Uterus (tissue), 4 donors: ENCODE measurements around the gene EEFSEC. TPM values are rescaled to one million over a fixed set of nuclear protein-coding genes. Genes with fewer than 3 reads are reported as not detected.

ENCODE experiments used
- DNase-seq, 2 donors: peaks; one replicate each; pipeline ENCODE4 v3.0.0-alpha.2; 2019 to 2020
- H3K27ac ChIP-seq, 2 donors: fragments of 200-600 bp; sonication (generic); 1 replicate in 1 of 2; 2 replicates in 1 of 2; pipeline ENCODE4 v1.5.1; 2016 to 2018
- H3K27me3 ChIP-seq, 2 donors: fragments of 200-600 bp; sonication (generic); one replicate each; pipeline ENCODE4 v1.5.1; 2018 to 2019; ENCODE audit warnings: control low read depth in 1 of 2
- H3K36me3 ChIP-seq, 2 donors: fragments of 200-600 bp; sonication (generic); one replicate each; pipeline ENCODE4 v1.5.1; 2019; ENCODE audit warnings: control low read depth in 1 of 2
- H3K4me1 ChIP-seq, 2 donors: fragments of 200-600 bp; sonication (generic); one replicate each; pipeline ENCODE4 v1.5.1; 2018 to 2019; ENCODE audit warnings: control low read depth in 1 of 2
- H3K4me3 ChIP-seq, 2 donors: fragments of 200-600 bp; sonication (generic); 1 replicate in 1 of 2; 2 replicates in 1 of 2; pipeline ENCODE4 v1.5.1; 2018 to 2019; ENCODE audit warnings: mild to moderate bottlenecking in 1 of 2
- H3K9me3 ChIP-seq, 2 donors: fragments of 200-600 bp; sonication (generic); one replicate each; pipeline ENCODE4 v1.5.1; 2019; ENCODE audit warnings: control low read depth in 1 of 2
- CTCF ChIP-seq, 4 experiments: fragments of 200-600 bp in 2 of 4; fragments of 450-650 bp in 2 of 4; sonication (generic) in 2 of 4; IDR thresholded peaks; one replicate each; pipeline ENCODE4 v1.5.1; 2016 to 2019; ENCODE audit warnings: antibody characterized with exemption in 4 of 4, mild to moderate bottlenecking in 2 of 4, moderate library complexity in 1 of 4
- POLR2A ChIP-seq, 2 donors: fragments of 450-650 bp; IDR thresholded peaks; one replicate each; pipeline ENCODE4 v1.6.1; 2016; ENCODE audit warnings: antibody characterized with exemption in 2 of 2, mild to moderate bottlenecking in 1 of 2, moderate library complexity in 1 of 2
- intact Hi-C: fragments of 100-400 bp; cut with DNase I; formaldehyde crosslinking; loops from one replicate; pipeline ENCODE4 v1.15.1; 2023; ENCODE audit warnings: low total_unique reads
- total RNA-seq, 4 donors: library from RNA; depleted of rRNA in 3 of 4; stranded (reverse); fragments of >200 nt in 3 of 4; gene quantifications; one replicate each; pipeline versions ENCODE4 v1.1.0 to v1.2.4, GENCODE V29; 2014 to 2023
- donor health status: DM: yes; HTN: yes; CAD: no.

EEFSEC gene
- total RNA-seq, 4 donors from 2014 or later = 2.9 to 20.0 (median 12.5) TPM

- Histone ChIP-seq H3K4me1 (peaks cover 9 to 19% of the 10 kb centered on the region in 2 donors), H3K27me3 (no peaks in the 10 kb centered on the region), H3K9me3 (no peaks in the 10 kb centered on the region), H3K36me3 (no peaks in the 10 kb centered on the region), H3K4me3 (no peak overlapping the region), H3K27ac (peak overlapping the region; percentile 75 to 83)
- intact Hi-C loops = no loop called here
- DNase-seq = peak; percentile 52 to 72
- no peak for TF ChIP-seq CTCF (IDR thresholded peaks at IDR 0.05)
- TF ChIP-seq POLR2A (IDR thresholded peaks at IDR 0.05) = no peak
Observed at GRCh38 chr3:128383316-128384235, 230.3 kb downstream of the EEFSEC start.

- H3K4me3 ChIP-seq = no peak overlapping the region
- TF ChIP-seq CTCF (IDR thresholded peaks at IDR 0.05) (no peak), POLR2A (IDR thresholded peaks at IDR 0.05) (no peak)
- intact Hi-C loops = no loop called here
- H3K27me3 ChIP-seq = no peaks in the 10 kb centered on the region
- peak; percentile 82 to 91 for DNase-seq
- no peaks in the 10 kb centered on the region for H3K9me3 ChIP-seq
- H3K4me1 ChIP-seq = peaks cover 9 to 19% of the 10 kb centered on the region in 2 donors
- H3K36me3 ChIP-seq = no peaks in the 10 kb centered on the region
- peak overlapping the region; percentile 48 to 83 for H3K27ac ChIP-seq
Observed at GRCh38 chr3:128385080-128385832, 232.0 kb downstream of the EEFSEC start.

GRCh38 chr3:128388932-128389331 is 235.7 kb downstream of the EEFSEC start:
- Histone ChIP-seq H3K27ac (no peak overlapping the region), H3K36me3 (no peaks in the 10 kb centered on the region), H3K9me3 (no peaks in the 10 kb centered on the region), H3K4me3 (no peak overlapping the region), H3K27me3 (no peaks in the 10 kb centered on the region), H3K4me1 (peaks cover 8 to 9% of the 10 kb centered on the region in 2 donors)
- TF ChIP-seq CTCF (IDR thresholded peaks at IDR 0.05) = no peak
- no peak for TF ChIP-seq POLR2A (IDR thresholded peaks at IDR 0.05)
- no peak for DNase-seq
- intact Hi-C loops = no loop called here

GRCh38 chr3:128390867-128391266 is 237.6 kb downstream of the EEFSEC start:
- intact Hi-C loops = no loop called here
- no peak overlapping the region for H3K27ac ChIP-seq
- TF ChIP-seq POLR2A (IDR thresholded peaks at IDR 0.05) (no peak), CTCF (IDR thresholded peaks at IDR 0.05) (no peak)

GRCh38 chr3:128392021-128392420 is 238.7 kb downstream of the EEFSEC start:
- H3K4me3 ChIP-seq = no peak overlapping the region
- no peak for TF ChIP-seq POLR2A (IDR thresholded peaks at IDR 0.05)
- no peak for TF ChIP-seq CTCF (IDR thresholded peaks at IDR 0.05)
- no peak for DNase-seq
- no peaks in the 10 kb centered on the region for H3K36me3 ChIP-seq
- no peaks in the 10 kb centered on the region for H3K27me3 ChIP-seq
- H3K9me3 ChIP-seq = no peaks in the 10 kb centered on the region
- no peaks in the 10 kb centered on the region for H3K4me1 ChIP-seq
- no peak overlapping the region for H3K27ac ChIP-seq
- intact Hi-C loops = no loop called here

More at GRCh38 chr3:128390867-128391266, 237.6 kb downstream of the EEFSEC start:
- Histone ChIP-seq H3K27me3 (no peaks in the 10 kb centered on the region), H3K9me3 (no peaks in the 10 kb centered on the region), H3K36me3 (no peaks in the 10 kb centered on the region), H3K4me3 (no peak overlapping the region), H3K4me1 (no peaks in the 10 kb centered on the region)
- DNase-seq = no peak
